CD14-positive monocyte (primary cell): ENCODE measurements around the gene HMCN1. TPM values are rescaled to one million over a fixed set of nuclear protein-coding genes. Genes with fewer than 3 reads are reported as not detected.

Experiments used
- DNase-seq, 3 donors: peaks; one replicate each; pipeline ENCODE4 v3.0.0-alpha.2; 2011 to 2022
- H2AFZ ChIP-seq: 2 replicates; pipeline ENCODE4 v1.6.0; 2012; ENCODE audit warnings: mild to moderate bottlenecking, low read depth, low read length, inconsistent platforms; ENCODE audit not compliant: insufficient read depth, poor library complexity, severe bottlenecking
- H3K27ac ChIP-seq, 2 donors: 1 replicate in 1 of 2; 2 replicates in 1 of 2; pipeline ENCODE4 v1.5.1; 2012 to 2013; ENCODE audit warnings: low read length in 2 of 2, control low read depth in 1 of 2, inconsistent platforms in 1 of 2, low read depth in 1 of 2, mild to moderate bottlenecking in 1 of 2
- H3K27me3 ChIP-seq, 2 donors: one replicate each; pipeline versions ENCODE4 v1.6.0 to v1.6.1; 2011 to 2013; ENCODE audit warnings: low read length in 2 of 2; ENCODE audit not compliant: control insufficient read depth in 2 of 2, insufficient read depth in 2 of 2
- H3K36me3 ChIP-seq, 2 donors: replicated peaks in 1 of 2; 1 replicate in 1 of 2; 2 replicates in 1 of 2; pipeline versions ENCODE4 v1.5.1 to v1.6.1; 2012 to 2013; ENCODE audit warnings: low read length in 2 of 2, control low read depth in 1 of 2, inconsistent platforms in 1 of 2, mild to moderate bottlenecking in 1 of 2; ENCODE audit not compliant: insufficient read depth in 2 of 2, control insufficient read depth in 1 of 2
- H3K4me1 ChIP-seq, 2 donors: 1 replicate in 1 of 2; 2 replicates in 1 of 2; pipeline versions ENCODE4 v1.5.1 to v1.6.1; 2012 to 2013; ENCODE audit warnings: low read length in 2 of 2, control low read depth in 1 of 2, inconsistent platforms in 1 of 2, mild to moderate bottlenecking in 1 of 2, moderate library complexity in 1 of 2; ENCODE audit not compliant: insufficient read depth in 2 of 2, control insufficient read depth in 1 of 2
- H3K4me2 ChIP-seq: replicated peaks from 2 replicates; pipeline ENCODE3; 2012; ENCODE audit warnings: low read length, moderate library complexity, mild to moderate bottlenecking; ENCODE audit not compliant: poor library complexity, severe bottlenecking; ENCODE audit errors: extremely low read depth
- H3K4me3 ChIP-seq, 3 experiments: fragments of 200-600 bp in 1 of 3; sonication (generic) in 1 of 3; replicated peaks in 1 of 3; 1 replicate in 2 of 3; 2 replicates in 1 of 3; pipeline ENCODE4 v1.5.1; 2011 to 2013; ENCODE audit warnings: low read length in 3 of 3, mild to moderate bottlenecking in 3 of 3, control low read depth in 2 of 3, low read depth in 2 of 3, inconsistent platforms in 1 of 3, moderate library complexity in 1 of 3
- H3K79me2 ChIP-seq: 2 replicates; pipeline ENCODE4 v1.6.0; 2012; ENCODE audit warnings: mild to moderate bottlenecking, control low read depth, inconsistent platforms, low read length, moderate library complexity; ENCODE audit not compliant: insufficient read depth
- H3K9ac ChIP-seq: 2 replicates; pipeline ENCODE4 v1.6.0; 2017; ENCODE audit warnings: low read length, mild to moderate bottlenecking; ENCODE audit not compliant: insufficient read depth, poor library complexity, severe bottlenecking
- H3K9me3 ChIP-seq, 2 donors: replicated peaks in 1 of 2; 1 replicate in 1 of 2; 2 replicates in 1 of 2; pipeline versions ENCODE4 v1.5.1 to v1.6.1; 2012 to 2013; ENCODE audit warnings: low read length in 2 of 2, control low read depth in 1 of 2; ENCODE audit not compliant: control insufficient read depth in 1 of 2, insufficient read depth in 1 of 2
- H4K20me1 ChIP-seq: 2 replicates; pipeline ENCODE4 v1.6.0; 2012; ENCODE audit warnings: mild to moderate bottlenecking, low read length, control low read depth, moderate library complexity; ENCODE audit not compliant: insufficient read depth
- H3K27ac Mint-ChIP-seq, 7 donors: one replicate each; pipeline ENCODE4 v1.8.0; 2020; ENCODE audit warnings: mild to moderate bottlenecking in 7 of 7, mixed read lengths in 7 of 7, moderate library complexity in 6 of 7, inconsistent platforms in 2 of 7
- H3K27me3 Mint-ChIP-seq, 3 donors: one replicate each; pipeline ENCODE4 v1.8.0; 2021 to 2022; ENCODE audit warnings: low read depth in 3 of 3, mild to moderate bottlenecking in 3 of 3, mixed read lengths in 3 of 3, moderate library complexity in 3 of 3, inconsistent platforms in 1 of 3
- H3K36me3 Mint-ChIP-seq, 2 donors: one replicate each; pipeline ENCODE4 v1.8.0; 2020; ENCODE audit warnings: mixed read lengths in 2 of 2, inconsistent platforms in 1 of 2, mild to moderate bottlenecking in 1 of 2
- H3K4me1 Mint-ChIP-seq: one replicate; pipeline ENCODE4 v1.8.0; 2020; ENCODE audit warnings: mild to moderate bottlenecking, mixed read lengths
- H3K4me3 Mint-ChIP-seq, 2 donors: one replicate each; pipeline ENCODE4 v1.8.0; 2020; ENCODE audit warnings: mild to moderate bottlenecking in 2 of 2, mixed read lengths in 2 of 2, moderate library complexity in 1 of 2
- H3K9me3 Mint-ChIP-seq, 7 donors: one replicate each; pipeline ENCODE4 v1.8.0; 2020 to 2022; ENCODE audit warnings: mixed read lengths in 7 of 7, mild to moderate bottlenecking in 6 of 7, moderate library complexity in 6 of 7, inconsistent platforms in 2 of 7
- WGBS: methylation state at CpG from one replicate; pipeline ENCODE4 v1.1.5; 2013; ENCODE audit warnings: missing lambda C conversion rate; ENCODE audit not compliant: insufficient coverage; 5-methylcytosine and 5-hydroxymethylcytosine counted together
- intact Hi-C, 2 donors: fragments of 100-400 bp; cut with micrococcal nuclease; formaldehyde crosslinking; loops; one replicate each; pipeline versions ENCODE4 v1.15.0 to v1.15.1; 2023
- polyA plus RNA-seq, 3 donors: library from polyadenylated mRNA; depleted of rRNA in 1 of 3; unstranded in 2 of 3; stranded (reverse) in 1 of 3; fragments of 300-500 nt in 2 of 3; fragments of >200 nt in 1 of 3; fragmentation: Illumina TruSeq in 2 of 3; gene quantifications; 1 replicate in 2 of 3; 2 replicates in 1 of 3; pipeline ENCODE4 v1.2.3, GENCODE V29; 2012 to 2021
- TF ChIP-seq, protein P1 (sequence below): fragments of 200-600 bp; IDR thresholded peaks from one replicate; pipeline ENCODE4 v1.8.0; 2022; ENCODE audit warnings: antibody characterized with exemption, mild to moderate bottlenecking

HMCN1 gene
- polyA plus RNA-seq, 3 donors, result not detected

DNA sequence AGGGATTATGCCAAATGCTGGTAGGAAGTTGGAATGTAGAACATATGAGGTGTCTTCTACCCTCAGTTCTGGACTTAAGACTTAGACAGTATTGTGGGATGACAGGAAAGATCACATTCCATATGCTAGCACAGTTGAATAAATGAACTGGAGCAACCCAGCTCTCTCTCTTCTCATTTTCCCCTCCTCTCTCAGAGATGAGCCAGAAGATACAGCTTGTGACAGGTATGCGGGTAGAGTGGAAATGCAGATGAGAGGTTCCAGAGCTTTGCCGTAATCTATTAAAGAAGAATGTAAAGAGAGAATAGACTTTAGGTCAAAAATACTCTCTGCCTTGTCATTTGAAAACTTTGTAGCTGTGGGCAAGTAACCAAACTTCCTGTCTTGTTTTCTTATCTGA lies 32.5 kb upstream of the HMCN1 start:
- no peak overlapping the region for H3K4me3 Mint-ChIP-seq
- no CpG with 5 or more reads among the region's 2 CpGs for WGBS
- H3K27ac Mint-ChIP-seq, result no peak overlapping the region
- Histone ChIP-seq H3K9me3 (no peaks in the 10 kb centered on the region), H3K27me3 (no peaks in the 10 kb centered on the region), H3K4me3 (no peak overlapping the region), H3K36me3 (no peaks in the 10 kb centered on the region), H3K27ac (no peak overlapping the region), H2AFZ (no peak overlapping the region), H3K4me2 (no peak overlapping the region), H3K79me2 (no peaks in the 10 kb centered on the region), H4K20me1 (no peaks in the 10 kb centered on the region), H3K9ac (no peak overlapping the region), H3K4me1 (no peaks in the 10 kb centered on the region)
- peaks cover 2 to 6% (median 3%) of the 10 kb centered on the region in 3 donors for H3K27me3 Mint-ChIP-seq
- no peaks in the 10 kb centered on the region for H3K36me3 Mint-ChIP-seq
- DNase-seq, result no peak
- no peaks in the 10 kb centered on the region for H3K4me1 Mint-ChIP-seq
- TF ChIP-seq, protein P1, sequence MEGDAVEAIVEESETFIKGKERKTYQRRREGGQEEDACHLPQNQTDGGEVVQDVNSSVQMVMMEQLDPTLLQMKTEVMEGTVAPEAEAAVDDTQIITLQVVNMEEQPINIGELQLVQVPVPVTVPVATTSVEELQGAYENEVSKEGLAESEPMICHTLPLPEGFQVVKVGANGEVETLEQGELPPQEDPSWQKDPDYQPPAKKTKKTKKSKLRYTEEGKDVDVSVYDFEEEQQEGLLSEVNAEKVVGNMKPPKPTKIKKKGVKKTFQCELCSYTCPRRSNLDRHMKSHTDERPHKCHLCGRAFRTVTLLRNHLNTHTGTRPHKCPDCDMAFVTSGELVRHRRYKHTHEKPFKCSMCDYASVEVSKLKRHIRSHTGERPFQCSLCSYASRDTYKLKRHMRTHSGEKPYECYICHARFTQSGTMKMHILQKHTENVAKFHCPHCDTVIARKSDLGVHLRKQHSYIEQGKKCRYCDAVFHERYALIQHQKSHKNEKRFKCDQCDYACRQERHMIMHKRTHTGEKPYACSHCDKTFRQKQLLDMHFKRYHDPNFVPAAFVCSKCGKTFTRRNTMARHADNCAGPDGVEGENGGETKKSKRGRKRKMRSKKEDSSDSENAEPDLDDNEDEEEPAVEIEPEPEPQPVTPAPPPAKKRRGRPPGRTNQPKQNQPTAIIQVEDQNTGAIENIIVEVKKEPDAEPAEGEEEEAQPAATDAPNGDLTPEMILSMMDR, result no peak
- H3K9me3 Mint-ChIP-seq, result peaks cover 0 to 2% (median 0%) of the 10 kb centered on the region in 7 donors
- intact Hi-C loops, result no loop called here

DNA sequence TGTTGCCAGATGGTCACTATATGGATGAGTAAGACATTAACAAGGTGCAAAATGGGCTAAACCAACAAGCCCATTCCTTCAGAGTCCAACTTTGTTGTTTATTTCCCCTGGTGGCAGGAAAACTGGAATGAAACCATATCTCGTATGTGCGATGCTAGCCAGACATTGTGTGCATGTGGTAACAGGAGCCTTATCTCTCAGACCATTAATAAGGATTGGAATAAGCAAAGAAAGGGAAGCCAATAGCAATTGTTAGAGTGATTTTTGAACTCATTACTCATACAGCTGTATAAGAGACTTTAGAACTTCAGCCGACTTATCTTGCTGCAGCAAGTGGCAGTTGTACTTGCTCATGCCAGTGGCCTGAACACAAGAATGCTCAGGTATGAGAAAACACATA lies 30.0 kb upstream of the HMCN1 start:
- Histone ChIP-seq H3K27me3 (no peaks in the 10 kb centered on the region), H3K9ac (no peak overlapping the region), H3K27ac (no peak overlapping the region), H3K4me3 (no peak overlapping the region), H3K79me2 (no peaks in the 10 kb centered on the region), H3K9me3 (peaks cover 5 to 7% of the 10 kb centered on the region in 2 donors), H2AFZ (no peak overlapping the region), H4K20me1 (no peaks in the 10 kb centered on the region), H3K4me1 (no peaks in the 10 kb centered on the region), H3K36me3 (no peaks in the 10 kb centered on the region), H3K4me2 (no peak overlapping the region)
- H3K27ac Mint-ChIP-seq, result no peak overlapping the region
- peaks cover 0 to 4% of the 10 kb centered on the region in 2 donors for H3K36me3 Mint-ChIP-seq
- no peak overlapping the region for H3K4me3 Mint-ChIP-seq
- no peak for DNase-seq
- no peaks in the 10 kb centered on the region for H3K4me1 Mint-ChIP-seq
- intact Hi-C loops, result no loop called here
- TF ChIP-seq, protein P1, result no peak
- H3K27me3 Mint-ChIP-seq, result peaks cover 2 to 4% (median 3%) of the 10 kb centered on the region in 3 donors
- H3K9me3 Mint-ChIP-seq, result peaks cover 8 to 18% (median 14%) of the 10 kb centered on the region in 7 donors
- WGBS, result no CpG with 5 or more reads among the region's 3 CpGs
